Loucy (cell line): Measurements from ENCODE around the gene CASP10.

Source experiments
- H2AFZ ChIP-seq: fragments of 200-600 bp; sonication (generic); 2 replicates; pipeline ENCODE4 v1.6.0; 2016; ENCODE audit warnings: antibody characterized with exemption, mild to moderate bottlenecking, low read length, moderate library complexity
- H3F3A ChIP-seq: fragments of 200-600 bp; 2 replicates; pipeline ENCODE4 v1.6.0; 2016; ENCODE audit warnings: antibody characterized with exemption, low read depth, mild to moderate bottlenecking
- H3K27me3 ChIP-seq: fragments of 200-600 bp; sonication (generic); 2 replicates; pipeline ENCODE4 v1.6.1; 2014; ENCODE audit warnings: low read length, mild to moderate bottlenecking; ENCODE audit not compliant: insufficient read depth, poor library complexity, severe bottlenecking
- H3K36me3 ChIP-seq: fragments of 200-600 bp; sonication (generic); 2 replicates; pipeline ENCODE4 v1.6.1; 2016; ENCODE audit warnings: low read length; ENCODE audit not compliant: insufficient read depth
- H3K4me1 ChIP-seq: fragments of 200-600 bp; sonication (generic); 2 replicates; pipeline ENCODE4 v1.5.1; 2014; ENCODE audit warnings: low read length, mild to moderate bottlenecking; ENCODE audit not compliant: insufficient read depth, poor library complexity, severe bottlenecking
- H3K4me2 ChIP-seq: fragments of 200-600 bp; sonication (generic); 2 replicates; pipeline ENCODE4 v1.6.0; 2014; ENCODE audit warnings: antibody characterized with exemption, low read length, low read depth, mild to moderate bottlenecking; ENCODE audit not compliant: poor library complexity, severe bottlenecking
- H3K4me3 ChIP-seq: fragments of 200-600 bp; sonication (generic); 2 replicates; pipeline ENCODE4 v1.5.1; 2014; ENCODE audit warnings: low read length, mild to moderate bottlenecking, mixed read lengths; ENCODE audit not compliant: poor library complexity, severe bottlenecking
- H3K79me2 ChIP-seq: fragments of 200-600 bp; sonication (generic); 2 replicates; pipeline ENCODE4 v1.6.1; 2014; ENCODE audit warnings: low read length; ENCODE audit not compliant: insufficient read depth
- H3K9ac ChIP-seq: fragments of 200-600 bp; sonication (generic); 2 replicates; pipeline ENCODE4 v1.6.0; 2014; ENCODE audit warnings: mild to moderate bottlenecking, low read depth, low read length, moderate library complexity; ENCODE audit not compliant: poor library complexity, severe bottlenecking
- H3K9me2 ChIP-seq: fragments of 200-600 bp; sonication (generic); replicated peaks from 2 replicates; pipeline ENCODE4 v1.6.1; 2016; ENCODE audit warnings: low read depth, low read length, mixed read lengths
- H3K9me3 ChIP-seq: fragments of 200-600 bp; sonication (generic); 2 replicates; pipeline ENCODE4 v1.6.1; 2014; ENCODE audit warnings: mild to moderate bottlenecking, antibody characterized with exemption, low read length, low read depth; ENCODE audit not compliant: insufficient read depth
- H4K20me1 ChIP-seq: fragments of 200-600 bp; sonication (generic); 2 replicates; pipeline ENCODE4 v1.6.0; 2014; ENCODE audit warnings: antibody characterized with exemption, low read length, mild to moderate bottlenecking; ENCODE audit not compliant: insufficient read depth, poor library complexity, severe bottlenecking
- EZH2phosphoT487 ChIP-seq: fragments of 200-600 bp; IDR thresholded peaks from 2 replicates; pipeline ENCODE4 v1.6.1; 2018; ENCODE audit warnings: antibody characterized with exemption, mild to moderate bottlenecking, moderate library complexity, borderline replicate concordance
- TF ChIP-seq, protein P1 (sequence below): fragments of 200-600 bp; sonication (generic); conservative IDR thresholded peaks from 2 replicates; pipeline ENCODE4 v1.5.1; 2014; ENCODE audit warnings: mild to moderate bottlenecking, antibody characterized with exemption, low read length

Gene CASP10

DNA sequence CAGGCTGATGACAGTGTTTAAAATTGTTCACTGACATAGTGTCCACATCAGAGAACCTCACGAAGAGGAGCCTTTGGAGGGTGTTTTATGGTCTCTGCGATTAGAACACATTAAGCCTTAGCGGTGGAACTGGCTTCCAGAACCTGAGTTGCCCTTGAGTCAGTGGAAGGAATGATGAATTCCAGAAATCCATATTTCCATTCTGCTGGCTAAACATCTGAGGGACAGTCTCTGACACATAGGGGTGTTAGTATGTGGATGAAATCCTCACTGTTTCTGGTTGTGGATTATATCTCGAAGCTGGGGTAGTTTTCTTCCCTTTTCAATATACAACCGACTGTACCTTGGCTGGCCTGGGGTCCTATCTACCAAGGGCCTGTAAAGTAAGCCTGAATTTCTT, 4.0 kb downstream of the CASP10 start:
- no peaks in the 10 kb centered on the region for H3K9me2 ChIP-seq
- TF ChIP-seq, protein P1, sequence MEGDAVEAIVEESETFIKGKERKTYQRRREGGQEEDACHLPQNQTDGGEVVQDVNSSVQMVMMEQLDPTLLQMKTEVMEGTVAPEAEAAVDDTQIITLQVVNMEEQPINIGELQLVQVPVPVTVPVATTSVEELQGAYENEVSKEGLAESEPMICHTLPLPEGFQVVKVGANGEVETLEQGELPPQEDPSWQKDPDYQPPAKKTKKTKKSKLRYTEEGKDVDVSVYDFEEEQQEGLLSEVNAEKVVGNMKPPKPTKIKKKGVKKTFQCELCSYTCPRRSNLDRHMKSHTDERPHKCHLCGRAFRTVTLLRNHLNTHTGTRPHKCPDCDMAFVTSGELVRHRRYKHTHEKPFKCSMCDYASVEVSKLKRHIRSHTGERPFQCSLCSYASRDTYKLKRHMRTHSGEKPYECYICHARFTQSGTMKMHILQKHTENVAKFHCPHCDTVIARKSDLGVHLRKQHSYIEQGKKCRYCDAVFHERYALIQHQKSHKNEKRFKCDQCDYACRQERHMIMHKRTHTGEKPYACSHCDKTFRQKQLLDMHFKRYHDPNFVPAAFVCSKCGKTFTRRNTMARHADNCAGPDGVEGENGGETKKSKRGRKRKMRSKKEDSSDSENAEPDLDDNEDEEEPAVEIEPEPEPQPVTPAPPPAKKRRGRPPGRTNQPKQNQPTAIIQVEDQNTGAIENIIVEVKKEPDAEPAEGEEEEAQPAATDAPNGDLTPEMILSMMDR: no peak
- TF ChIP-seq EZH2phosphoT487: no peak
- H3K79me2 ChIP-seq: peaks cover 77% of the 10 kb centered on the region
- peaks cover 14% of the 10 kb centered on the region for H3F3A ChIP-seq
- no peaks in the 10 kb centered on the region for H3K27me3 ChIP-seq
- peak overlapping the region; percentile 91 for H3K9ac ChIP-seq
- peak overlapping the region; percentile 90 for H3K4me3 ChIP-seq
- H3K36me3 ChIP-seq: peaks cover 10% of the 10 kb centered on the region; the same call in 1 of the 2 replicates
- peaks cover 59% of the 10 kb centered on the region for H3K4me1 ChIP-seq
- peak overlapping the region; percentile 89 for H3K4me2 ChIP-seq
- H2AFZ ChIP-seq: no peak overlapping the region
- H4K20me1 ChIP-seq: no peaks in the 10 kb centered on the region
- H3K9me3 ChIP-seq: no peaks in the 10 kb centered on the region

GRCh38 chr2:201188449-201188848, 5.5 kb downstream of the CASP10 start:
- TF ChIP-seq, protein P1: no peak
- TF ChIP-seq EZH2phosphoT487: no peak
- peaks cover 82% of the 10 kb centered on the region for H3K79me2 ChIP-seq
- H3K4me1 ChIP-seq: peaks cover 68% of the 10 kb centered on the region
- peaks cover 23% of the 10 kb centered on the region for H3F3A ChIP-seq
- H2AFZ ChIP-seq: no peak overlapping the region
- H3K9ac ChIP-seq: peak overlapping the region; percentile 91
- H4K20me1 ChIP-seq: no peaks in the 10 kb centered on the region
- H3K27me3 ChIP-seq: no peaks in the 10 kb centered on the region
- peaks cover 16% of the 10 kb centered on the region; the same call in 1 of the 2 replicates for H3K36me3 ChIP-seq
- H3K9me2 ChIP-seq: no peaks in the 10 kb centered on the region
- H3K9me3 ChIP-seq: no peaks in the 10 kb centered on the region
- H3K4me3 ChIP-seq: peak overlapping the region; percentile 90
- peak overlapping the region; percentile 89 for H3K4me2 ChIP-seq

DNA sequence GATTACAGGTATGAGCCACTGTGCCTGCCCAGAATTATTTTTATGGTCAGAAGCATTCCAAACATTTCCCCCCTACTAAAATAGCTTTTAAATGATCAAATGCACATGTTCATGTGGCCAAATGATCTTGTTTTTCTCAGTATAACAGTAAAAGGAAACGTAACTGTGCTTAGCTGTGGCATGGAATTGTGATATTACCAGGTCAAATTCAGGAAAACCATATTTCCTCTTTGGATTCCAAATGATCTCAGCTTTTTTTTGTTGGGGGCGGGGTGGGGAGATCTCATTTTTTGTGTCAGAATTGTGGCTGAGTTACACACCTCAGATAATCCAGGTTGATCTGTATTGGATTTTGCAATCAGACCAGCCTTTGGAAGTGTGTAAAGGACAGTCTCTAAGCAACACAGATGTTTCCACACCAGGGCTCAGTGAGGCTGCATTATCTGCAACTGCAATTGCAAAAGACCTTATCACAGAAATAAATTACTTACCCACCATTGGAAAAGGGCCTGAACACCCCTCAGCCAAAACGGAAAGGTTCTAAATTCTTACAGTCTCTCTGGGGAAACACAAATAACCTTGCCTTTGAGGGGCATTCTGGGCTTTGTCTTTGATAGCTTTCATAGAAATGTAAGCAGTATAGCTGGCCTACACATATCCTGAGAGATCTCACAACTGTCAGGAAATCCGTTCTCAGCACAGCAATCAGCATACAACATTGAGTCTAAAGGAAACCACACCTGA, 8.4 kb downstream of the CASP10 start:
- Histone ChIP-seq H3K9ac (peak overlapping the region; percentile 59), H3K27me3 (no peaks in the 10 kb centered on the region), H4K20me1 (peaks cover 4% of the 10 kb centered on the region), H3K4me2 (peak overlapping the region; percentile 89), H3K4me1 (peaks cover 79% of the 10 kb centered on the region), H3K79me2 (peaks cover 80% of the 10 kb centered on the region), H3F3A (peaks cover 27% of the 10 kb centered on the region), H3K9me2 (no peaks in the 10 kb centered on the region), H2AFZ (no peak overlapping the region), H3K9me3 (no peaks in the 10 kb centered on the region), H3K4me3 (peak overlapping the region; percentile 65), H3K36me3 (peaks cover 32% of the 10 kb centered on the region; the same call in 1 of the 2 replicates)
- TF ChIP-seq EZH2phosphoT487: no peak
- TF ChIP-seq, protein P1: no peak
